T-helper 1 cell treated with Interleukin-12 subunit alpha and Interleukin-12 subunit beta and Interleukin-4 antibody, amounts not matched to agents 30 μg/mL and 1 μg/mL, for 36 hours (primary cell): ENCODE measurements around the gene ZCCHC17.

ENCODE experiments used
- H3K27ac Mint-ChIP-seq: one replicate; pipeline ENCODE4 v1.8.0; 2021; ENCODE audit warnings: mild to moderate bottlenecking, mixed read lengths
- H3K27me3 Mint-ChIP-seq: one replicate; pipeline ENCODE4 v1.8.0; 2021; ENCODE audit warnings: low read depth, mixed read lengths
- H3K36me3 Mint-ChIP-seq: one replicate; pipeline ENCODE4 v1.8.0; 2021; ENCODE audit warnings: low read depth, mixed read lengths
- H3K4me1 Mint-ChIP-seq: one replicate; pipeline ENCODE4 v1.8.0; 2021; ENCODE audit warnings: low read depth, mixed read lengths
- H3K4me3 Mint-ChIP-seq: one replicate; pipeline ENCODE4 v1.8.0; 2021; ENCODE audit warnings: mild to moderate bottlenecking, moderate library complexity, mixed read lengths
- H3K9me3 Mint-ChIP-seq: one replicate; pipeline ENCODE4 v1.8.0; 2021; ENCODE audit warnings: mixed read lengths

ZCCHC17 gene

GRCh38 chr1:31327381-31327780 is 30.5 kb downstream of the ZCCHC17 start:
- Mint-ChIP-seq H3K36me3 (no peaks in the 10 kb centered on the region), H3K27ac (no peak overlapping the region), H3K9me3 (no peaks in the 10 kb centered on the region), H3K27me3 (no peaks in the 10 kb centered on the region), H3K4me3 (no peak overlapping the region), H3K4me1 (no peaks in the 10 kb centered on the region)

GRCh38 chr1:31335007-31335406 is 38.2 kb downstream of the ZCCHC17 start:
- peaks cover 5% of the 10 kb centered on the region for H3K36me3 Mint-ChIP-seq
- H3K27ac Mint-ChIP-seq = no peak overlapping the region

GRCh38 chr1:31336687-31337467 is 40.0 kb downstream of the ZCCHC17 start:
- no peaks in the 10 kb centered on the region for H3K4me1 Mint-ChIP-seq
- no peaks in the 10 kb centered on the region for H3K27me3 Mint-ChIP-seq
- no peaks in the 10 kb centered on the region for H3K9me3 Mint-ChIP-seq

More at GRCh38 chr1:31335007-31335406, 38.2 kb downstream of the ZCCHC17 start:
- Mint-ChIP-seq H3K4me3 (no peak overlapping the region), H3K27me3 (no peaks in the 10 kb centered on the region), H3K9me3 (no peaks in the 10 kb centered on the region), H3K4me1 (no peaks in the 10 kb centered on the region)

GRCh38 chr1:31344503-31344902 is 47.7 kb downstream of the ZCCHC17 start:
- Mint-ChIP-seq H3K27me3 (no peaks in the 10 kb centered on the region), H3K9me3 (no peaks in the 10 kb centered on the region), H3K4me1 (no peaks in the 10 kb centered on the region), H3K4me3 (no peak overlapping the region), H3K27ac (no peak overlapping the region), H3K36me3 (peaks cover 14% of the 10 kb centered on the region)

More at GRCh38 chr1:31336687-31337467, 40.0 kb downstream of the ZCCHC17 start:
- Mint-ChIP-seq H3K27ac (no peak overlapping the region), H3K36me3 (peaks cover 5% of the 10 kb centered on the region), H3K4me3 (no peak overlapping the region)

GRCh38 chr1:31345635-31346034 is 48.8 kb downstream of the ZCCHC17 start:
- Mint-ChIP-seq H3K27me3 (no peaks in the 10 kb centered on the region), H3K9me3 (no peaks in the 10 kb centered on the region), H3K36me3 (peaks cover 9% of the 10 kb centered on the region), H3K4me3 (no peak overlapping the region), H3K27ac (no peak overlapping the region), H3K4me1 (no peaks in the 10 kb centered on the region)

GRCh38 chr1:31346785-31347184 is 50.0 kb downstream of the ZCCHC17 start:
- H3K27ac Mint-ChIP-seq = no peak overlapping the region
- H3K36me3 Mint-ChIP-seq = peaks cover 12% of the 10 kb centered on the region

GRCh38 chr1:31348449-31348848 is 51.6 kb downstream of the ZCCHC17 start:
- Mint-ChIP-seq H3K4me3 (no peak overlapping the region), H3K27me3 (no peaks in the 10 kb centered on the region), H3K36me3 (peaks cover 10% of the 10 kb centered on the region), H3K9me3 (no peaks in the 10 kb centered on the region), H3K4me1 (no peaks in the 10 kb centered on the region), H3K27ac (no peak overlapping the region)

More at GRCh38 chr1:31346785-31347184, 50.0 kb downstream of the ZCCHC17 start:
- Mint-ChIP-seq H3K9me3 (no peaks in the 10 kb centered on the region), H3K4me1 (no peaks in the 10 kb centered on the region), H3K27me3 (no peaks in the 10 kb centered on the region), H3K4me3 (no peak overlapping the region)

GRCh38 chr1:31354283-31354682 is 57.5 kb downstream of the ZCCHC17 start:
- Mint-ChIP-seq H3K27me3 (no peaks in the 10 kb centered on the region), H3K4me1 (no peaks in the 10 kb centered on the region), H3K27ac (no peak overlapping the region), H3K36me3 (peaks cover 9% of the 10 kb centered on the region), H3K4me3 (no peak overlapping the region), H3K9me3 (no peaks in the 10 kb centered on the region)

- Mint-ChIP-seq H3K36me3 (peaks cover 7% of the 10 kb centered on the region), H3K4me1 (no peaks in the 10 kb centered on the region), H3K9me3 (no peaks in the 10 kb centered on the region), H3K4me3 (no peak overlapping the region), H3K27me3 (no peaks in the 10 kb centered on the region), H3K27ac (no peak overlapping the region)
Measured at GRCh38 chr1:31356427-31356826, 59.6 kb downstream of the ZCCHC17 start.

GRCh38 chr1:31361607-31362006 is 64.8 kb downstream of the ZCCHC17 start:
- H3K4me1 Mint-ChIP-seq = no peaks in the 10 kb centered on the region
- no peaks in the 10 kb centered on the region for H3K27me3 Mint-ChIP-seq
- peaks cover 13% of the 10 kb centered on the region for H3K36me3 Mint-ChIP-seq
- no peaks in the 10 kb centered on the region for H3K9me3 Mint-ChIP-seq
- no peak overlapping the region for H3K27ac Mint-ChIP-seq
- no peak overlapping the region for H3K4me3 Mint-ChIP-seq

GRCh38 chr1:31362032-31362431 is 65.2 kb downstream of the ZCCHC17 start:
- no peak overlapping the region for H3K4me3 Mint-ChIP-seq
- H3K36me3 Mint-ChIP-seq = peaks cover 13% of the 10 kb centered on the region
- H3K4me1 Mint-ChIP-seq = no peaks in the 10 kb centered on the region
- H3K9me3 Mint-ChIP-seq = no peaks in the 10 kb centered on the region
- H3K27me3 Mint-ChIP-seq = no peaks in the 10 kb centered on the region
- no peak overlapping the region for H3K27ac Mint-ChIP-seq

- Mint-ChIP-seq H3K4me1 (no peaks in the 10 kb centered on the region), H3K9me3 (no peaks in the 10 kb centered on the region), H3K27ac (no peak overlapping the region), H3K36me3 (peaks cover 7% of the 10 kb centered on the region), H3K4me3 (no peak overlapping the region), H3K27me3 (no peaks in the 10 kb centered on the region)
Measured at GRCh38 chr1:31364561-31365250, 67.9 kb downstream of the ZCCHC17 start.

GRCh38 chr1:31366796-31367195 is 70.0 kb downstream of the ZCCHC17 start:
- no peaks in the 10 kb centered on the region for H3K9me3 Mint-ChIP-seq
- no peak overlapping the region for H3K27ac Mint-ChIP-seq
- peaks cover 7% of the 10 kb centered on the region for H3K36me3 Mint-ChIP-seq
- H3K4me3 Mint-ChIP-seq = no peak overlapping the region
- no peaks in the 10 kb centered on the region for H3K27me3 Mint-ChIP-seq
- no peaks in the 10 kb centered on the region for H3K4me1 Mint-ChIP-seq

- Mint-ChIP-seq H3K4me1 (peaks cover 6% of the 10 kb centered on the region), H3K27me3 (peaks cover 5% of the 10 kb centered on the region), H3K36me3 (peaks cover 9% of the 10 kb centered on the region), H3K4me3 (no peak overlapping the region), H3K27ac (no peak overlapping the region), H3K9me3 (no peaks in the 10 kb centered on the region)
Measured at GRCh38 chr1:31368611-31369107, 71.8 kb downstream of the ZCCHC17 start.

- Mint-ChIP-seq H3K27me3 (peaks cover 9% of the 10 kb centered on the region), H3K4me3 (no peak overlapping the region), H3K9me3 (no peaks in the 10 kb centered on the region), H3K27ac (no peak overlapping the region), H3K36me3 (peaks cover 7% of the 10 kb centered on the region), H3K4me1 (peaks cover 8% of the 10 kb centered on the region)
Measured at GRCh38 chr1:31370021-31370420, 73.2 kb downstream of the ZCCHC17 start.
